ENCODE measurements around the gene SHC4.
"Not testable (repeated sequence)": the region's sequence is repeated elsewhere in the genome, so short reads cannot be mapped to it uniquely, and the experiment has no call there.

SHC4 gene

GRCh38 chr15:48924528-48925393 is 39.0 kb downstream of the SHC4 start:
- no peak for DNase-seq (ENCODE audit: low spot score)

- no peak for DNase-seq (ENCODE audit: low spot score)
Observed at GRCh38 chr15:48922046-48922445, 41.7 kb downstream of the SHC4 start.

GRCh38 chr15:48916721-48917120 is 47.0 kb downstream of the SHC4 start:
- DNase-seq (ENCODE audit: low spot score) = no peak

- no peak for DNase-seq (ENCODE audit: low spot score)
Observed at GRCh38 chr15:48915861-48916260, 47.9 kb downstream of the SHC4 start.

DNA sequence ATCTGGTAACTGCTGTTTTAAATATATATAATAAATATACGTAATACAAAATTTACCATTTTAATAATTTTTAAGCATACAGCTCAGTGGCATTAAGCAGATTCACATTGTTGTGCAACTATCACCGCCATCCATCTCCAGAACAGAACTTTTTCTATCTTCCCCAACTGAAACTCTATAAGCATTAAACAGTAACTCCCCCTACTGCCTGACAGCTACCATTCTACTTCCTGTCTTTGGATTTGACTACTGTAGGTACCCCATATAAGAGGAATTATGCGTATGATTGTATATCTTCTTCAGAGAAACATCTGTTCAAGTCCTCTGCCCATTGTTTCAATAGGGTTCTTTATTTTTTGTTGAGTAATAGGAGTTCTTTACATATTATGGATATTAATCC is 49.0 kb downstream of the SHC4 start:
- DNase-seq (ENCODE audit: low spot score) = no peak

DNA sequence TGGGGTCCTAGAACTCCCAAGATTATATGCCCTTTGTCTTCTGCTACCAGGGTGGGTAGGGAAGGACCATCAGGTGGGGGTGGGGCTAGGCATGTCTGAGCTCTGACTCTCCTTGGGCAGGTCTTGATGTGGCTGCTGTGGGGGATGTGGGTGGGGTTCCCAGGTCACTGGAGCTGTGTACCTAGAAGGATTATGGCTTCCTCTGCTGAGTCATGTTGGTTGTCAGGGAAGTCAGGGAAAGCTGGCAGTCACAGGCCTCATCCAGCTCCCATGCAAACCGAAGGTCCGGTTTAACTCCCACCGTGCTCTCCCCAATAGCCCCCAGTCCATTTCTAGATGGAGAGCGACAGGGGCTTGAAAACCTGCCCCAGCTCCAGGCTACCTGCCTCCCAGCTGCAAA is 50.6 kb downstream of the SHC4 start:
- no peak for DNase-seq (ENCODE audit: low spot score)

DNA sequence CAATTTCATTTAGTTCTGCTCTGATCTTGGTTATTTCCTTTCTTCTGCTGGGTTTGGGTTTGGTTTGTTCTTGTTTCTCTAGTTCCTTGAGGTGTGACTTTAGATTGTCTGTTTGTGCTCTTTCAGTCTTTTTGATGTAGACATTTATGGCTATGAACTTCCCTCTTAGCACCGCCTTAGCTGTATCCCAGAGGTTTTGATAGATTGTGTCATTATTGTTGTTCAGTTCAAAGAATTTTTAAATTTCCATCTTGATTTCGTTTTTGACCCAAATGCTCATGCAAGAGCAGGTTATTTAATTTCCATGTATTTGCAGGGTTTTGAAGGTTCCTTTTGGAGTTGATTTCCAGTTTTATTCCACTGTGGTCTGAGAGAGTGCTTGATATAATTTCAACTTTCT is 53.2 kb downstream of the SHC4 start:
- DNase-seq (ENCODE audit: low spot score) = not testable (repeated sequence)

DNA sequence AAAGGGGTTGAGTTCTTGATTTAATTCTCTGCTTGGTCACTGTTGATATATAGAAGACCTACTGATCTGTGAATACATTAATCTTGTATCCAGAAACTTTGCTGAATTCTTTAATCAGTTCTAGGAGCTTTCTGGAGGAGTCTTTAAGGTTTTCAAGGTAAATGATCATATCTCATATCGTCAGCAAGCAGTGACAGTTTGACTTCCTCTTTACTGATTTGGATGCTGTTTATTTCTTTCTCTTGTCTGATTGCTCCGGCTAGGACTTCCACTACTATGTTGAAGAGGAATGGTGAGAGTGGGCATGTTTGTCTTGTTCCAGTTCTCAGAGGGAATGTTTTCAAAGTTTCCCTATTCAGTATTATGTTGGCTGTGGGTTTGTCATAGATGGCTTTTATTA is 54.4 kb downstream of the SHC4 start:
- not testable (repeated sequence) for DNase-seq (ENCODE audit: low spot score)

GRCh38 chr15:48905847-48906246 is 57.9 kb downstream of the SHC4 start:
- no peak for DNase-seq (ENCODE audit: low spot score)

- no peak for DNase-seq (ENCODE audit: low spot score)
Observed at GRCh38 chr15:48905216-48905615, 58.5 kb downstream of the SHC4 start.

- no peak for DNase-seq (ENCODE audit: low spot score)
Observed at GRCh38 chr15:48904758-48905157, 59.0 kb downstream of the SHC4 start.

- no peak for DNase-seq (ENCODE audit: low spot score)
Observed at GRCh38 chr15:48899793-48900192, 63.9 kb downstream of the SHC4 start.

DNA sequence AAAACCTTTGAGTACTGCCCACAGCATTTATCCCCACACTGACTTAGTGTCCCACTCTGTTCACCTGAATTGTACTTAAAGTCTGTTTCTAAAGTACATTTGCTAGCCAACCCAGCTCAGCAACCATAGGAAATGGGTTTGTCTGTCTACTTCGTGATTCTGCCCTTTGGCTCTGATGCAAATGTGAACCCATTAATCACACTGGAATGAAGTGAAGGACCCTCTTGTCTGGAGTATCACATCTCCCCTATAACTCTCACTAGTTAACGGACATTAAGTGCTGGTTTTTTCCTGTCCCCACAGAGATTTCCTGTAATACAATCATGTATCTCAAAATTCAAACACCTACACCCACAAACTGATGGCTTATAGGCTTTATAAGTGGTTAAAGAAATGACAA is 65.3 kb downstream of the SHC4 start:
- DNase-seq (ENCODE audit: low spot score) = no peak

DNA sequence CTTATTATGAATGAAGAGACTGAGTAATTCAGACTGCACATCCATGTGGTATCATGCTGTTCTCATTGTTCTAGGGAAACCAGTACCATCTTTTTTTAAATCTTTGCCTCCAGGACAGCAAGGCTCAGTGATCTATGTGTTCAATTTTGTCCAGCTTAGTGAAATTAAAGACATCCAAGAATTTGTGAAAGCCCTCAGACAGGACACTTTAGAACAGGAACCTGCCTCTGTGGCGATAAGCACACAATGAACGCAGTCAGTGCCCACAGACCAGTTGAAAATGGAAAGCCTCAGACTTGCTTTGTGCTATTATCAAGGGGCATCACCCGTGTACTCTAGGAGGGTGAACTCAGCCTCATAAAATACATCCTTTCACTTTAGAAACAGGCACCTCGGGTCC is 65.7 kb downstream of the SHC4 start:
- no peak for DNase-seq (ENCODE audit: low spot score)

DNA sequence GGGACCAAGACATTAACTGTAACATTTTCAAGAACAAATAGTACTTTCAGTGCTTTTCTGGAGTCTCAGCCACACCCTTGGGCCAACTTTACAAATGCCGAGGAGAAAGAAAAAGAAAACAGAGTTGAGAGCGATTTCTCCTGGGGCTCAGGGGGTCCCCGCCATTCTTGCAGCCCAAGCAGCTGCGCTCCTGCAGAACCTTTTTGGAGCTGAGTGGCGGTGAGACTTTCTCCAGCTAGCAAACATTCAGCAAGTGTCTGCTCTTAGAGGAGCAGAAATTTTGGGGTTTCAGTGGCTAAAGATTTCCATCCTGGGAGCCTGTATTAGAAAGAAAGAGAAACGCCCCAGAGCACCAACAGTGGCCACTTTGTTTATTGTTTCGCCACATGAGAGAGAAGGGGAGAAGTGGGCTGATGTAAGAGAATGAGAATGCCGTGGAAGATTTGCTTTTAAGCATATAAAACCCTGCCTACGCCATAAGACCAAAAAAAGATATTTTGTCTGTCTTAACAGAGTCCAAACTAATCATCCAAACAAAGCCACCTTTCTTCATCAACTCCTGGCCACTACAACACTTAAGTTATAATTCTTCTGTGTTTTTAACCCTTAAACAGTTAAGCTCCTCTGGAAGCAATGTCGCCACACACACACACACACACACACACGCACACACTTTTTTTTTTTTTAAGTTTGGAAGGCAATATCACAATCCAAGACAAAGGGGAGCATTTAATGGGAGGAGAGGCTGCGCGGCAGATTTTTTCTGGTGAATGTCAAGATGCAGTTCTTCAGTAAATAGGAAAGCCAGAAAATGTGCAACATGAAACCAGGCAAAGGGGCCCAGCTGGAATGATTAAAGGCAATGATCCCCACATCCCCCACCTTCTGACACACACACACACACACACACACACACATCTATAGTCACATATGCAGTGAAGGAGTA is 66.6 kb downstream of the SHC4 start:
- peak; percentile 65 for DNase-seq (ENCODE audit: low spot score)

GRCh38 chr15:48893311-48893710 is 70.4 kb downstream of the SHC4 start:
- no peak for DNase-seq (ENCODE audit: low spot score)

DNA sequence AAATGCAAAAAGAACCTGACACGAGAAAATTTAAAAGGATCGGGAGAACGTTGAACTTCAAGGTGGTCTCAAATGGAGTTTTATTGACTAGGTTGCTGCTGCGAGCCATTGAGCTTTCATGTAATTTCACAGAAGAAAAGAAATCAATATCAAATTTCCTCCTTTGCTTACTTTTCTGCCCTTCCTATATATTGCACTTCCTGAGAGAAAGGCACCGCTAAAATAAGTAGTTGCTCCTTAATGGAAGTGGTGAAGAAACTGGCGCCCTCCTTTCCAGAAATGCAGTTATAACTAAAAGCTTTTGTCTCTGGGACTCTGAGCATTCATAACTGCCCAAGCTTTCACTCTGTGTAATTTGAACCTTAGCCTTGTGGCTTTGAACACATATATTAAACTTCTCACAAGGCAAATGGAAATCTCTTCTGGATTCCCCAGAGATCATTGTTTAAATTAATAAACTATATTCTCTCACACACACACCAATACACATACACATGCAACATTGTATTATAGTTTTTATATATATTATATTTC is 72.4 kb downstream of the SHC4 start:
- DNase-seq (ENCODE audit: low spot score) = no peak

GRCh38 chr15:48890375-48890972 is 73.2 kb downstream of the SHC4 start:
- DNase-seq (ENCODE audit: low spot score) = no peak

DNA sequence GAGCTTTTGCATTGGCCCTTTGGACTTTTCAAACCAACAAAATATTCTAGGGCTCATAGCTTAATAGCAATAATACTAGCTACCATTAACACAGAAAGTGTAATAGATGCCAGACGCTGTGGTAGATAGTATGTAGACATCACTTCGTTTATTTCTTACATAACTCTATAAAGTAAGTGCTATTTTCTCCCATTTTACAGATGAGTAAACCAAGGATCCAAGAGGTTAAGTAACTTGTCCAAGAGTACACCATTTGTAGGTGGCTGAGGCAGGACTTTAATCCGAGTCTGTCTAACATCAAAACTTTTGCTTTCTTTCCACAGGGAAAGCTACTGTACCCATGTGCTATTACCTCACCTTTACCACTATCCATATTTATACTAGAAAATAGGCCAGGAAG is 73.8 kb downstream of the SHC4 start:
- no peak for DNase-seq (ENCODE audit: low spot score)

- peak; percentile 14 for DNase-seq (ENCODE audit: low spot score)
Observed at GRCh38 chr15:48888836-48889235, 74.9 kb downstream of the SHC4 start.

GRCh38 chr15:48888191-48888590 is 75.5 kb downstream of the SHC4 start:
- DNase-seq (ENCODE audit: low spot score) = no peak

DNA sequence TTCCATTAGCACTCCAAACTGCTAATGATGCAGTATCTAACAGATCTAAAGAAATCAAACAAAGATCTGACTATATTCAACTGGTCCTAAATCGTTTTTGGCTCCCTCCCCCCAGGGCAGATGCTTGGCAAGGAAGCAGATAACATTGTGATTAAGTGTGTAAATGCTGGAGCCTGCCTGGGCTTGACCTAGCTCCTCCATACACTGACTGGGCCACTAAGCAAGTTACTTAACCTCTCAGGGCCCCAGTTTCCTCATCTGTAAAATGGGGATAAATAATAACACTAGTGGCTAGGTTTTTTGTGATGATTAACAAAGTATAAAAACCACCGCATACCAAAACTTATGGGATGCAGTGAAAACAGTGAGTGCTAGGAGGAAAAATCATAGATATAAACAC is 76.6 kb downstream of the SHC4 start:
- no peak for DNase-seq (ENCODE audit: low spot score)

All from GM03348 (cell line).